ENCODE results near the gene GPX3. TPM values are rescaled to one million over a fixed set of nuclear protein-coding genes. Genes with fewer than 3 reads are reported as not detected.

The GPX3 gene
- total RNA-seq, 4 donors from 2014 or later = 3,864 to 9,036 (median 5,113) TPM

DNA sequence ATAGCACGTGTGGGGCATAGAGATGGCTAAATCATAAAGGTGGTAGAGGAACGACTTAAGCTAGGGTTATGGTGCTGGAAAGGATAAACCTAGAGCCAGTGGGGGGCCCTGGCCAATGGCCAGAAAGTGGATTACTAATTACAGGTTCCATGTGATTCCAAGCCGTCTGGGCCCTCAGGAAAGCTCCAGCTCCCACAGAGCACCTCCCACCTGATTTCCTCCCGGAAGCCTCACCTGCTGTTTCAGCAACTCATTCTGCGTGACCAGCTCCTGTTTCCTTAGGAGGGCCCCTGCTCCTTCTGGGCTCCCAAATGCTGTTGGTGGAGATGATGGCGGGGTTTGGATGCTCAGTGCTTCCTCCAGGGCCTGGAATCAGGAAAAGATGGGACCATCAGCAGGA lies 16.2 kb downstream of the GPX3 start:
- H3K4me3 ChIP-seq = no peak overlapping the region
- TF ChIP-seq EP300 (IDR thresholded peaks at IDR 0.05) (no peak), POLR2A (IDR thresholded peaks at IDR 0.05) (no peak), CTCF (IDR thresholded peaks at IDR 0.05) (no peak)
- peak overlapping the region in 1 of 4 donors; percentile 79 for H3K27ac ChIP-seq
- no peak for DNase-seq (ENCODE audit: low spot score in 2 of 2)
- H3K36me3 ChIP-seq = peaks cover 0 to 97% (median 31%) of the 10 kb centered on the region in 3 donors
- 89 to 90% methylated on average over 6 of the region's 6 CpGs for whole genome bisulfite sequencing, 2 donors
- no peaks in the 10 kb centered on the region for H3K27me3 ChIP-seq
- H3K9me3 ChIP-seq = no peaks in the 10 kb centered on the region
- H3K4me1 ChIP-seq = peaks cover 0 to 43% (median 21%) of the 10 kb centered on the region in 4 donors

GRCh38 chr5:151037561-151038411 lies 17.4 kb downstream of the GPX3 start:
- Histone ChIP-seq H3K27me3 (no peaks in the 10 kb centered on the region), H3K27ac (peak overlapping the region; percentile 21 to 79 (median 65)), H3K4me1 (peaks cover 0 to 43% (median 21%) of the 10 kb centered on the region in 4 donors), H3K9me3 (no peaks in the 10 kb centered on the region), H3K36me3 (peaks cover 0 to 97% (median 35%) of the 10 kb centered on the region in 3 donors), H3K4me3 (no peak overlapping the region)
- TF ChIP-seq POLR2A (IDR thresholded peaks at IDR 0.05) (no peak), CTCF (IDR thresholded peaks at IDR 0.05) (no peak), EP300 (IDR thresholded peaks at IDR 0.05) (peak in 1 of 2 donors; percentile 85)
- 50 to 55% methylated on average over 12 of the region's 12 CpGs for WGBS, 2 donors
- DNase-seq (ENCODE audit: low spot score in 2 of 2) = peak in 1 of 2 donors; percentile 55

- H3K27ac ChIP-seq = peak overlapping the region; percentile 21 to 79 (median 65)
- WGBS, 2 donors = 54 to 69% methylated on average over 8 of the region's 8 CpGs
- H3K36me3 ChIP-seq = peaks cover 0 to 97% (median 38%) of the 10 kb centered on the region in 3 donors
- no peaks in the 10 kb centered on the region for H3K9me3 ChIP-seq
- H3K4me3 ChIP-seq = no peak overlapping the region
- peaks cover 0 to 43% (median 21%) of the 10 kb centered on the region in 4 donors for H3K4me1 ChIP-seq
- H3K27me3 ChIP-seq = no peaks in the 10 kb centered on the region
- TF ChIP-seq POLR2A (IDR thresholded peaks at IDR 0.05) (no peak), CTCF (IDR thresholded peaks at IDR 0.05) (no peak), EP300 (IDR thresholded peaks at IDR 0.05) (no peak)
- no peak for DNase-seq (ENCODE audit: low spot score in 2 of 2)
Measured at GRCh38 chr5:151038412-151038745, 18.0 kb downstream of the GPX3 start.

DNA sequence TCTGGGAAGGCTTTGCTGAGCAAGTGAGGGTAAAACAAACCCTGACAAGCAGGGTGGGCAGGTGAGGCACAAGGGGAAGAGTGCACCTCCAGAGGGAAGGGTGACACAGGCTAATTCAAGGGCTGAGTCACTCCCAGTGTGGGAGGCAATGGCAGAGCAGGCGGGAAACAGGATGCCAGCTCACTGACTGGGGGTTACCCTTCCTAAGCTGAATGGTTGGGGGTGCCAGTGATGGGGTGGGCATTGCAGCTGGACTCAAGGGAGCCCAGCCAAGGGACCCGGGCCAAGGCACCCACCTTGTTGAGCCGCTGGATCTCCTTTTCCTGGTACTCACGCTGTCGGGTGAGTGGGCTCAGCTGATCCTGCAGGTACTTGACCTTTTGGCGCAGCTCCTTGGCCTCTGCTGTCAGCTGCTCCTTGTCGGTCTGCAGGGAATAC lies 18.4 kb downstream of the GPX3 start:
- Histone ChIP-seq H3K27ac (peak overlapping the region in 3 of 4 donors; percentile 21 to 79 (median 68)), H3K27me3 (no peaks in the 10 kb centered on the region), H3K9me3 (no peaks in the 10 kb centered on the region), H3K4me1 (peaks cover 0 to 43% (median 21%) of the 10 kb centered on the region in 4 donors), H3K4me3 (no peak overlapping the region), H3K36me3 (peaks cover 0 to 95% (median 40%) of the 10 kb centered on the region in 3 donors)
- WGBS, 2 donors = 20 to 87% methylated on average over 1 to 7 of the region's 7 CpGs
- TF ChIP-seq EP300 (IDR thresholded peaks at IDR 0.05) (no peak), CTCF (IDR thresholded peaks at IDR 0.05) (no peak), POLR2A (IDR thresholded peaks at IDR 0.05) (no peak)
- no peak for DNase-seq (ENCODE audit: low spot score in 2 of 2)

- peak overlapping the region in 3 of 4 donors; percentile 21 to 79 (median 68) for H3K27ac ChIP-seq
- peaks cover 0 to 94% (median 41%) of the 10 kb centered on the region in 3 donors for H3K36me3 ChIP-seq
- DNase-seq (ENCODE audit: low spot score in 2 of 2) = no peak
- no peaks in the 10 kb centered on the region for H3K9me3 ChIP-seq
- no peaks in the 10 kb centered on the region for H3K27me3 ChIP-seq
- 92% methylated on average over 9 of the region's 9 CpGs for WGBS, 2 donors
- TF ChIP-seq CTCF (IDR thresholded peaks at IDR 0.05) = no peak
- no peak for TF ChIP-seq EP300 (IDR thresholded peaks at IDR 0.05)
- no peak for TF ChIP-seq POLR2A (IDR thresholded peaks at IDR 0.05)
- peaks cover 0 to 43% (median 21%) of the 10 kb centered on the region in 4 donors for H3K4me1 ChIP-seq
- H3K4me3 ChIP-seq = no peak overlapping the region
Measured at GRCh38 chr5:151039665-151040064, 19.3 kb downstream of the GPX3 start.
